ENCODE results near the gene OTOF.

DNA sequence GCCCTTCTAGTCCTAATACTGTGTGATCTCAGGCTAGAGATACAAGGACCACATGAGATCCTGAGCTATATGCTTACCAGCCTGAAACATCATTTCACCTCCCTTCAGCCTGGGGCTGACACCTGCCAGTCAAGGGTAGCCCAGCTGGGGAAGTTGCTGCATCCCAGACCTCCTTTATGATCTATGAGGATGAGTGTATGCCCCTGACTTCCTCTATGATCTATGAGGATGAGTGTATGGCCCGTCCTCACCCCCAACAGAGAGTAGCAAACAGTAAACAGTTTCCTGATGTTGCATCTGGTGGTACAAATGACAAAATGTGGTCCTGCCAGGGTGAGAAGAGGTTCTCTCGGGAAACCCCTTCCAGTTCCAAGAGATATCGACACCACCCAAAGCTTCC is 8.9 kb upstream of the OTOF start:
- TF ChIP-seq POLR2A (IDR thresholded peaks at IDR 0.05; ENCODE audit: low read length): no peak
- no peak for TF ChIP-seq RNF2 (IDR thresholded peaks at IDR 0.05; ENCODE audit: borderline replicate concordance, low read depth)

Data from A549 (cell line).